Heart left ventricle (tissue), 16 donors: ENCODE measurements around the gene CACNA2D1. TPM values are rescaled to one million over a fixed set of nuclear protein-coding genes. Genes with fewer than 3 reads are reported as not detected.

Experiments
- ATAC-seq, 4 donors: fragments of 200-7000 bp; cut with Tn5 transposase; one replicate each; pipeline ENCODE4 v1.9.1; 2020 to 2022; ENCODE audit warnings: moderate library complexity in 4 of 4, mild to moderate bottlenecking in 3 of 4, moderate number of reproducible peaks in 1 of 4
- DNase-seq, 5 donors: peaks; one replicate each; pipeline ENCODE4 v3.0.0-alpha.2; 2020
- H3K27ac ChIP-seq, 12 donors: fragments of 200-600 bp; sonication (generic) in 4 of 12; one replicate each; pipeline versions ENCODE4 v1.5.0 to v1.8.0; 2016 to 2022; ENCODE audit warnings: mild to moderate bottlenecking in 2 of 12
- H3K27me3 ChIP-seq, 9 donors: fragments of 200-600 bp; sonication (generic) in 2 of 9; one replicate each; pipeline versions ENCODE4 v1.5.1 to v1.8.0; 2016 to 2022; ENCODE audit warnings: mild to moderate bottlenecking in 3 of 9
- H3K36me3 ChIP-seq, 9 donors: fragments of 200-600 bp; sonication (generic) in 2 of 9; one replicate each; pipeline versions ENCODE4 v1.5.0 to v1.8.0; 2018 to 2022; ENCODE audit warnings: mild to moderate bottlenecking in 2 of 9
- H3K4me1 ChIP-seq, 12 donors: fragments of 200-600 bp; sonication (generic) in 4 of 12; one replicate each; pipeline versions ENCODE4 v1.5.0 to v1.8.0; 2016 to 2022; ENCODE audit warnings: mild to moderate bottlenecking in 3 of 12
- H3K4me3 ChIP-seq, 12 donors: fragments of 200-600 bp; sonication (generic) in 4 of 12; one replicate each; pipeline versions ENCODE4 v1.5.0 to v1.8.0; 2017 to 2022; ENCODE audit warnings: mild to moderate bottlenecking in 9 of 12, moderate library complexity in 4 of 12
- H3K9me3 ChIP-seq, 12 donors: fragments of 200-600 bp; sonication (generic) in 4 of 12; one replicate each; pipeline versions ENCODE4 v1.5.0 to v1.8.0; 2016 to 2022; ENCODE audit warnings: mild to moderate bottlenecking in 1 of 12
- POLR2A ChIP-seq, 2 donors: fragments of 450-650 bp; IDR thresholded peaks; one replicate each; pipeline ENCODE4 v1.6.1; 2017; ENCODE audit warnings: antibody characterized with exemption in 2 of 2, mild to moderate bottlenecking in 2 of 2, moderate library complexity in 2 of 2
- WGBS, 4 donors: extraction: QIAGEN DNeasy Blood & Tissue Kit in 2 of 4; methylation state at CpG; one replicate each; pipeline versions ENCODE4 v1.1.5 to v1.1.7; 2013 to 2018; 5-methylcytosine and 5-hydroxymethylcytosine counted together
- intact Hi-C, 10 donors: fragments of 100-400 bp; cut with DNase I; formaldehyde crosslinking; loops; one replicate each; pipeline versions ENCODE4 v1.11.1 to v1.14.2; 2022
- polyA plus RNA-seq, 2 donors: library from polyadenylated mRNA; stranded (reverse); fragments of 200-250 nt; gene quantifications; one replicate each; pipeline ENCODE4 v1.2.3, GENCODE V29; 2013
- total RNA-seq, 9 donors: library from RNA; depleted of rRNA in 2 of 9; stranded (reverse); fragments of >200 nt in 2 of 9; fragmentation: NEBNext Ultra II Directional in 3 of 9; extraction: Animal tissue kit (Norgen Biotek cat#: 25700) in 3 of 9; gene quantifications; one replicate each; pipeline versions ENCODE4 v1.1.0 to v1.2.4, GENCODE V29; 2016 to 2023
- TF ChIP-seq, protein P1 (sequence below), 12 donors: fragments of 200-600 bp; sonication (generic) in 4 of 12; IDR thresholded peaks; one replicate each; pipeline versions ENCODE4 v1.5.0 to v1.8.0; 2018 to 2022; ENCODE audit warnings: antibody characterized with exemption in 12 of 12, mild to moderate bottlenecking in 5 of 12
- donor health status: ischemic (EF 13 %, LVEDD 7.1; RV severe dilation, severe dysfunction).
- donor health status: healthy with polysubstance abuse.
- donor health status: DM: no; HTN: yes; CAD: no.
- donor health status: DM: no; HTN: no; CAD: no.
- donor health status: ischemic (EF 25% LVEDD 6.9; RV normal size, moderate dysfunction).
- donor health status: ischemic (EF 25% LVEDD 5.7; RV mildly dilated, moderate dysfunction).
- donor health status: healthy.
- donor health status: DM: yes; HTN: yes; CAD: no.
- donor health status: ischemic (EF 35%, LVEDD 5.7; RV mildly dilated, moderate dysfunction).
- donor health status: nonischemic (EF 11% LVEDD 7.7; RV severe dilation, severe dysfunction).
- donor health status: DM: yes; HTN: yes; CAD: no.
- donor health status: PGD.
- donor health status: ischemic (EF 29% LVEDD 5.4; RV normal size, mild dysfunction).
- donor health status: nonischemic (EF 23%, LVEDD 6.1; RV moderate dilation, normal function).

CACNA2D1 gene
- total and polyA plus RNA-seq, 11 donors = 13.5 to 122 (median 55.5) TPM

DNA sequence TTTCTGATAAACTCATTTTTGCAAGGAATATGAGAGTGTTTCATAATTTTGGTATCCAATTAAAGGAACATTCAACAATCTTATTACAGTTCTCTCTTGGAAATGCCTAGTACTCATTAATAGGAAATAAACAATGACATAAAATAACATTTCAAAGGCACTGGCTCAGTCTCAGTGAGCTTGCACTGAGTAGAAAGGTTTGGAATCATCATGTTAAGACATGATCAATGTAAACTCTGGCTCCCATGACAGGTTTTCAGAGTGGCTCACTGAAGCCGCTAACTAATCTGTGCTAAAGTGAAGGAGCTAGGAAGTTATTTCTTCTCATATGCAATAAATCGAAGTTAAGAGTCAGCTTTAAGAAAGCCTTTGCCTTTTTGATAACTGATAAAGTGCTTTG is 470.5 kb downstream of the CACNA2D1 start:
- no peak overlapping the region for H3K4me3 ChIP-seq
- 84 to 93% (median 88%) methylated on average over 2 of the region's 2 CpGs for WGBS, 4 donors
- ATAC-seq = no peak
- H3K27ac ChIP-seq = no peak overlapping the region
- no peak for DNase-seq
- no peaks in the 10 kb centered on the region for H3K9me3 ChIP-seq
- TF ChIP-seq POLR2A (IDR thresholded peaks at IDR 0.05) = no peak
- TF ChIP-seq, protein P1, sequence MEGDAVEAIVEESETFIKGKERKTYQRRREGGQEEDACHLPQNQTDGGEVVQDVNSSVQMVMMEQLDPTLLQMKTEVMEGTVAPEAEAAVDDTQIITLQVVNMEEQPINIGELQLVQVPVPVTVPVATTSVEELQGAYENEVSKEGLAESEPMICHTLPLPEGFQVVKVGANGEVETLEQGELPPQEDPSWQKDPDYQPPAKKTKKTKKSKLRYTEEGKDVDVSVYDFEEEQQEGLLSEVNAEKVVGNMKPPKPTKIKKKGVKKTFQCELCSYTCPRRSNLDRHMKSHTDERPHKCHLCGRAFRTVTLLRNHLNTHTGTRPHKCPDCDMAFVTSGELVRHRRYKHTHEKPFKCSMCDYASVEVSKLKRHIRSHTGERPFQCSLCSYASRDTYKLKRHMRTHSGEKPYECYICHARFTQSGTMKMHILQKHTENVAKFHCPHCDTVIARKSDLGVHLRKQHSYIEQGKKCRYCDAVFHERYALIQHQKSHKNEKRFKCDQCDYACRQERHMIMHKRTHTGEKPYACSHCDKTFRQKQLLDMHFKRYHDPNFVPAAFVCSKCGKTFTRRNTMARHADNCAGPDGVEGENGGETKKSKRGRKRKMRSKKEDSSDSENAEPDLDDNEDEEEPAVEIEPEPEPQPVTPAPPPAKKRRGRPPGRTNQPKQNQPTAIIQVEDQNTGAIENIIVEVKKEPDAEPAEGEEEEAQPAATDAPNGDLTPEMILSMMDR (IDR thresholded peaks at IDR 0.05) = no peak
- H3K27me3 ChIP-seq = no peaks in the 10 kb centered on the region
- intact Hi-C loops = no loop called here
- peaks cover 0 to 50% (median 0%) of the 10 kb centered on the region in 9 donors for H3K36me3 ChIP-seq
- peaks cover 0 to 7% (median 0%) of the 10 kb centered on the region in 12 donors for H3K4me1 ChIP-seq

DNA sequence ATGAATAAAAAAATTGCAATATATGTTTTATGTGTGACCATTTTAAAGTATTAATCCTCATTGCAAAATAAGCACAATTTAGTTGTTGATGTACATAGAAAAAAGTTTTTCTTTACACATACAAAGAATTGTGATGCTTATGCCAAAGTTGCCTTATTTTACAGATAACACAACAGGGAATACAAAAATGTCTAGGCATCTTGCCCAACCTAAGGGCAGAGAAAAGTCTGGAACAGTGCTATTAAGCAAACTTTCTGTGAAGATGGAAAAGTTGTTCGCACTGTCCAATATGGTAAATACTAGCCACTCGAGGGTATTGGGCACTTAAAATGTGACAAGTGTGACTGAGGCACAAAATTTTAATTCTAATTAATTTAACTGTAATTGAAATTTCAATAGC is 483.6 kb downstream of the CACNA2D1 start:
- DNase-seq (no peak), ATAC-seq (no peak)
- intact Hi-C loops = no loop called here
- WGBS, 4 donors = 61 to 74% (median 68%) methylated on average over 2 of the region's 2 CpGs
- H3K27me3 ChIP-seq = no peaks in the 10 kb centered on the region
- H3K27ac ChIP-seq = no peak overlapping the region
- TF ChIP-seq POLR2A (IDR thresholded peaks at IDR 0.05) = no peak
- TF ChIP-seq, protein P1 (IDR thresholded peaks at IDR 0.05) = no peak
- H3K4me3 ChIP-seq = no peak overlapping the region
- peaks cover 0 to 22% (median 7%) of the 10 kb centered on the region in 12 donors for H3K4me1 ChIP-seq
- H3K9me3 ChIP-seq = no peaks in the 10 kb centered on the region
- H3K36me3 ChIP-seq = peaks cover 0 to 38% (median 0%) of the 10 kb centered on the region in 9 donors

DNA sequence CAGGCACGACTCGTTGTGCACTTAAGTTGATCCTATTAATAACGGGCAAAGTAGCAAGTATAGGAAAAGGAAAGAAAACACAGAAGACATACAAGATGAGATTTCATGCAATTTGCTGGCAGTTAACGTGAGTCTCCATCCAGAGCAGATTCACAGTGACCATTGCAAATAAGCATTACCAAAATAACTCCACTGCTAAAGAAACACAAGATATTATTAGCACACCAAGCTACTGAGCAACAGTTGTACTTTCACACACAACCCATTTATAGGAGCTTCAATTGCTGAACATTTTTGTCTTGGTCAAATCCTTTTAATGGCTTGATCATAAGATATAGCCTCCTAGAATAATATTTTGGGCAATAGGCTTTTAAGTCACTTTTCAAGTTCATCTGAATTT is 486.1 kb downstream of the CACNA2D1 start:
- H3K4me1 ChIP-seq = peaks cover 0 to 22% (median 7%) of the 10 kb centered on the region in 12 donors
- no peak for DNase-seq
- H3K4me3 ChIP-seq = peak overlapping the region in 1 of 12 donors; percentile 13
- no peaks in the 10 kb centered on the region for H3K9me3 ChIP-seq
- H3K27me3 ChIP-seq = no peaks in the 10 kb centered on the region
- intact Hi-C loops = loop anchor here in 9 of 10 donors (1.0 to 5.0 kb wide), 4 partner anchors 455 to 460 kb away; no protein-coding TSS in a partner anchor
- WGBS, 4 donors = 25 to 41% (median 35%) methylated on average over 4 of the region's 4 CpGs
- H3K36me3 ChIP-seq = peaks cover 0 to 20% (median 0%) of the 10 kb centered on the region in 9 donors
- TF ChIP-seq POLR2A (IDR thresholded peaks at IDR 0.05) = no peak
- TF ChIP-seq, protein P1 (IDR thresholded peaks at IDR 0.05) = no peak
- peak; percentile 85 to 92 (median 88) for ATAC-seq
- peak overlapping the region in 8 of 12 donors; percentile 16 to 64 (median 38) for H3K27ac ChIP-seq

DNA sequence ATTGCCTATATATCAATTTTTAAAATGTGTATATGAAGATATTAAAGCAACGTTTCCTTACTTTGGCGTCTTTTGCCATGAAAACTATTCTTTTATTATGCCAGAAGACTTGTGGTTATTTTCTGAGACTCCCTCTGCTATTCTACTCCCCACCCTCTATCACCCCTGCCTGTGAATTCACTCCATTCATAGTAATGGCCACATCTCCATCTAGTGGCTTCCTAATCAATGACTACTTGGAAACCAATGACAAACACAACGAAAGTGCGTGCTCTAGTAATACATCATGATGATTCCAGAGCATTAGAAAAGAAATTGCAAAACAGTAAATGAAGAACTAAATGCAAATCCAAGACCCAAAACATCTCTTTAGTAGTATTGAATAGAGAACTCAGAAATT is 487.1 kb downstream of the CACNA2D1 start:
- TF ChIP-seq POLR2A (IDR thresholded peaks at IDR 0.05) = no peak
- TF ChIP-seq, protein P1 (IDR thresholded peaks at IDR 0.05) = peak; percentile 18 to 62 (median 40)
- H3K4me3 ChIP-seq = no peak overlapping the region
- 56 to 67% (median 61%) methylated on average over 4 of the region's 4 CpGs for WGBS, 4 donors
- DNase-seq = no peak
- peaks cover 0 to 15% (median 0%) of the 10 kb centered on the region in 9 donors for H3K36me3 ChIP-seq
- H3K9me3 ChIP-seq = no peaks in the 10 kb centered on the region
- intact Hi-C loops = loop anchor here in 8 of 10 donors (2.0 to 5.0 kb wide), 3 partner anchors 454 to 459 kb away; no protein-coding TSS in a partner anchor
- ATAC-seq = peak; percentile 73 to 87 (median 84)
- no peaks in the 10 kb centered on the region for H3K27me3 ChIP-seq
- H3K4me1 ChIP-seq = peaks cover 0 to 22% (median 7%) of the 10 kb centered on the region in 12 donors
- peak overlapping the region in 1 of 12 donors; percentile 64 for H3K27ac ChIP-seq
